ENCODE results near the gene NAA35. TPM values are rescaled to one million over a fixed set of nuclear protein-coding genes. Genes with fewer than 3 reads are reported as not detected.

The NAA35 gene
- polyA plus RNA-seq, 2 of the 4 experiments (the other 2 are of a cell fraction): 24.9 to 42.4 TPM

- no peak overlapping the region for H3K4me2 ChIP-seq
- FAIRE-seq (no peak), DNase-seq (ENCODE audit: low read depth in 1 of 2, low spot score in 1 of 2) (no peak), ATAC-seq (no peak)
- H3K9me3 ChIP-seq: no peaks in the 10 kb centered on the region
- TF ChIP-seq MYC (IDR thresholded peaks at IDR 0.05; ENCODE audit: borderline replicate concordance, low read length) (no peak), FOSB (CRISPR knock-in tag; IDR thresholded peaks at IDR 0.05) (no peak), HMGXB4 (CRISPR knock-in tag; IDR thresholded peaks at IDR 0.05; ENCODE audit: borderline replicate concordance) (no peak), MAFK (IDR thresholded peaks at IDR 0.05; ENCODE audit: partially characterized antibody) (no peak), ZSCAN20 (CRISPR knock-in tag; IDR thresholded peaks at IDR 0.05) (no peak), E2F6 (IDR thresholded peaks at IDR 0.05; ENCODE audit: borderline replicate concordance, low read depth) (no peak), MAZ (IDR thresholded peaks at IDR 0.05; ENCODE audit: borderline replicate concordance, low read depth, low read length) (no peak), POLR2AphosphoS2 (conservative IDR thresholded peaks at IDR 0.05; ENCODE audit: low read length) (no peak), BHLHE40 (IDR thresholded peaks at IDR 0.05; ENCODE audit: low read depth, low read length) (no peak), RNF2 (IDR thresholded peaks at IDR 0.05; ENCODE audit: borderline replicate concordance, low read depth) (no peak), HOXA7 (CRISPR knock-in tag; IDR thresholded peaks at IDR 0.05) (no peak), EHMT2 (IDR thresholded peaks at IDR 0.05; ENCODE audit: low read depth) (no peak), HOXB13 (CRISPR knock-in tag; IDR thresholded peaks at IDR 0.05; ENCODE audit: low read depth) (no peak)
- H3K27ac ChIP-seq: no peak overlapping the region
- no peaks in the 10 kb centered on the region; the same call in 2 of the 3 replicates for H3K4me1 ChIP-seq
- H3K4me3 ChIP-seq: no peak overlapping the region
- WGBS (ENCODE audit: missing lambda C conversion rate): 86% methylated on average over 4 of the region's 4 CpGs
- POLR2A ChIA-PET: no interaction called here
- CTCF ChIA-PET: interaction anchor here (0.6 kb wide), 1 partner anchor 372 kb away, joined by 3 read pairs; no protein-coding TSS in a partner anchor
These were observed 8.8 kb downstream of the NAA35 start for GRCh38 chr9:85949586-85950335.

GRCh38 chr9:85959955-85960354, 19.0 kb downstream of the NAA35 start:
- ChIA-PET CTCF (no interaction called here), POLR2A (no interaction called here)
- DNase-seq (ENCODE audit: low read depth in 1 of 2, low spot score in 1 of 2) (no peak), ATAC-seq (no peak), FAIRE-seq (no peak)
- H3K27ac ChIP-seq: no peak overlapping the region
- WGBS (ENCODE audit: missing lambda C conversion rate): 93% methylated on average over 3 of the region's 3 CpGs
- no peak overlapping the region for H3K4me3 ChIP-seq
- TF ChIP-seq CHD4 (IDR thresholded peaks at IDR 0.05; ENCODE audit: borderline replicate concordance) (no peak), RARB (CRISPR knock-in tag; IDR thresholded peaks at IDR 0.05) (no peak), ZSCAN20 (CRISPR knock-in tag; IDR thresholded peaks at IDR 0.05) (no peak), HOXB13 (CRISPR knock-in tag; IDR thresholded peaks at IDR 0.05; ENCODE audit: low read depth) (no peak), HMGXB4 (CRISPR knock-in tag; IDR thresholded peaks at IDR 0.05; ENCODE audit: borderline replicate concordance) (no peak), CTCF (IDR thresholded peaks at IDR 0.05) (no peak), HOXA7 (CRISPR knock-in tag; IDR thresholded peaks at IDR 0.05) (no peak), CBX2 (IDR thresholded peaks at IDR 0.05; ENCODE audit: borderline replicate concordance, low read depth) (no peak), RFX5 (IDR thresholded peaks at IDR 0.05) (no peak), FOSB (CRISPR knock-in tag; IDR thresholded peaks at IDR 0.05) (no peak), BHLHE40 (IDR thresholded peaks at IDR 0.05; ENCODE audit: low read depth, low read length) (no peak), KDM5A (IDR thresholded peaks at IDR 0.05) (no peak), CBX8 (IDR thresholded peaks at IDR 0.05) (no peak), HES2 (IDR thresholded peaks at IDR 0.05) (no peak), RCOR1 (IDR thresholded peaks at IDR 0.05; ENCODE audit: low read depth, low read length) (no peak), NFE2L2 (conservative IDR thresholded peaks at IDR 0.05; ENCODE audit: low read length) (no peak), BCL3 (IDR thresholded peaks at IDR 0.05) (no peak)
- no peak overlapping the region for H3K4me2 ChIP-seq
- no peaks in the 10 kb centered on the region for H3K9me3 ChIP-seq
- H3K4me1 ChIP-seq: no peaks in the 10 kb centered on the region
